IMR-90 (cell line): ENCODE measurements around the gene ZNF521.

Experiments used
- CEBPB ChIP-seq: IDR thresholded peaks from 2 replicates; pipeline ENCODE4 v1.6.1; 2012; ENCODE audit warnings: low read depth, low read length, improper control_type of control experiment
- CTCF ChIP-seq: conservative IDR thresholded peaks from 2 replicates; pipeline ENCODE4 v1.5.1; 2012; ENCODE audit warnings: mild to moderate bottlenecking, low read depth, low read length, improper control_type of control experiment
- ELK1 ChIP-seq: fragments of 150-350 bp; IDR thresholded peaks from 2 replicates; pipeline ENCODE4 v1.6.1; 2016; ENCODE audit warnings: low read depth, mild to moderate bottlenecking, low read length, moderate library complexity, borderline replicate concordance
- MAZ ChIP-seq: IDR thresholded peaks from 2 replicates; pipeline ENCODE4 v1.6.1; 2012; ENCODE audit warnings: low read depth, mild to moderate bottlenecking, low read length, improper control_type of control experiment, moderate library complexity, borderline replicate concordance
- POLR2A ChIP-seq: IDR thresholded peaks from 2 replicates; pipeline ENCODE4 v1.6.1; 2012; ENCODE audit warnings: mild to moderate bottlenecking, low read depth, low read length
- RAD21 ChIP-seq: IDR thresholded peaks from 2 replicates; pipeline ENCODE4 v1.6.1; 2012; ENCODE audit warnings: low read length, improper control_type of control experiment
- RFX5 ChIP-seq: IDR thresholded peaks from 2 replicates; pipeline ENCODE4 v1.8.0; 2012; ENCODE audit warnings: low read depth, mild to moderate bottlenecking, low read length, moderate library complexity
- SMC3 ChIP-seq: fragments of 150-350 bp; IDR thresholded peaks from 2 replicates; pipeline ENCODE4 v1.6.1; 2016; ENCODE audit warnings: low read depth, mild to moderate bottlenecking, antibody characterized with exemption, low read length, moderate library complexity

- TF ChIP-seq CEBPB (no peak), RAD21 (no peak), CTCF (no peak), SMC3 (no peak), POLR2A (no peak), ELK1 (no peak), MAZ (no peak), RFX5 (no peak)
Measured at GRCh38 chr18:25103468-25104155, 248.4 kb downstream of the ZNF521 start.
